Right lobe of liver (tissue), 4 donors: ENCODE results near the gene UGT1A3.
"Not testable (repeated sequence)": the region's sequence is repeated elsewhere in the genome, so short reads cannot be mapped to it uniquely, and the experiment has no call there.

Experiments used
- POLR2A ChIP-seq: fragments of 450-650 bp; IDR thresholded peaks from one replicate; pipeline ENCODE4 v1.6.1; 2017; ENCODE audit warnings: antibody characterized with exemption, mild to moderate bottlenecking
- TF ChIP-seq, protein P1 (sequence below), 4 donors: fragments of 200-600 bp in 3 of 4; fragments of 450-650 bp in 1 of 4; IDR thresholded peaks; one replicate each; pipeline versions ENCODE4 v1.5.1 to v1.8.0; 2016 to 2022; ENCODE audit warnings: antibody characterized with exemption in 4 of 4, mild to moderate bottlenecking in 2 of 4
- donor health status: DM: no; HTN: no; CAD: no.
- donor health status: DM: no; HTN: no; CAD: no.
- donor health status: DM: no; HTN: yes; CAD: no.

DNA sequence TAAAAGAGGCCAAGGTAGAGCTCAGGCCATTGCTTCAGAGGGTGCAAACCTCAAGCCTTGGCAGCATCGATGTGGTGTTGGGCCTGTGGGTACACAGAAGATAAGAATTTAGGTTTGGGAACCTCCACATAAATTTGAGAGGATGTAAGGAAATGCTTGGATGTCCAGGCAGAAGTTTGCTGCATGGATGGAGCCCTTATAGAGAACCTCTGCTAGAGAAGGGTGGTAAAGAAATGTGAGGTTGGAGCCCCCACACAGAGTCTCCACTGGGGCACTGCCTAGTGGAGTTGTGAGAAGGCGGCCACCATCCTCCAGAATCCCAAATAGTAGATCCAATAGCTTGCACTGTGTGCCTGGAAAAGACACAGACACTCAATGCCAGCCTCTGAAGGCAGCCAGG is 21.8 kb downstream of the UGT1A3 start:
- TF ChIP-seq, protein P1, sequence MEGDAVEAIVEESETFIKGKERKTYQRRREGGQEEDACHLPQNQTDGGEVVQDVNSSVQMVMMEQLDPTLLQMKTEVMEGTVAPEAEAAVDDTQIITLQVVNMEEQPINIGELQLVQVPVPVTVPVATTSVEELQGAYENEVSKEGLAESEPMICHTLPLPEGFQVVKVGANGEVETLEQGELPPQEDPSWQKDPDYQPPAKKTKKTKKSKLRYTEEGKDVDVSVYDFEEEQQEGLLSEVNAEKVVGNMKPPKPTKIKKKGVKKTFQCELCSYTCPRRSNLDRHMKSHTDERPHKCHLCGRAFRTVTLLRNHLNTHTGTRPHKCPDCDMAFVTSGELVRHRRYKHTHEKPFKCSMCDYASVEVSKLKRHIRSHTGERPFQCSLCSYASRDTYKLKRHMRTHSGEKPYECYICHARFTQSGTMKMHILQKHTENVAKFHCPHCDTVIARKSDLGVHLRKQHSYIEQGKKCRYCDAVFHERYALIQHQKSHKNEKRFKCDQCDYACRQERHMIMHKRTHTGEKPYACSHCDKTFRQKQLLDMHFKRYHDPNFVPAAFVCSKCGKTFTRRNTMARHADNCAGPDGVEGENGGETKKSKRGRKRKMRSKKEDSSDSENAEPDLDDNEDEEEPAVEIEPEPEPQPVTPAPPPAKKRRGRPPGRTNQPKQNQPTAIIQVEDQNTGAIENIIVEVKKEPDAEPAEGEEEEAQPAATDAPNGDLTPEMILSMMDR (IDR thresholded peaks at IDR 0.05): not testable (repeated sequence)
- not testable (repeated sequence) for TF ChIP-seq POLR2A
